Liver (tissue), 9 donors: Measurements from ENCODE around the gene COL15A1. TPM values are rescaled to one million over a fixed set of nuclear protein-coding genes. Genes with fewer than 3 reads are reported as not detected.

ENCODE experiments used
- DNase-seq: peaks from one replicate; pipeline ENCODE4 v3.0.0-alpha.2; 2017; ENCODE audit warnings: low spot score
- H3K27ac ChIP-seq, 2 donors: one replicate each; pipeline ENCODE4 v1.7.0; 2013; ENCODE audit warnings: inconsistent platforms in 2 of 2, low read length in 2 of 2, control low read depth in 1 of 2, low read depth in 1 of 2, mild to moderate bottlenecking in 1 of 2
- H3K27me3 ChIP-seq, 4 donors: one replicate each; pipeline versions ENCODE4 v1.6.1 to v1.7.0; 2013; ENCODE audit warnings: low read length in 3 of 4, inconsistent platforms in 1 of 4, mild to moderate bottlenecking in 1 of 4, moderate library complexity in 1 of 4; ENCODE audit not compliant: control insufficient read depth in 4 of 4, insufficient read depth in 4 of 4
- H3K36me3 ChIP-seq, 4 donors: one replicate each; pipeline versions ENCODE4 v1.6.1 to v1.7.0; 2013; ENCODE audit warnings: low read length in 3 of 4, mild to moderate bottlenecking in 3 of 4, low read depth in 1 of 4, moderate library complexity in 1 of 4; ENCODE audit not compliant: control insufficient read depth in 4 of 4, insufficient read depth in 3 of 4
- H3K4me1 ChIP-seq, 4 donors: one replicate each; pipeline versions ENCODE4 v1.6.1 to v1.7.0; 2013; ENCODE audit warnings: low read length in 3 of 4, mild to moderate bottlenecking in 3 of 4, moderate library complexity in 1 of 4; ENCODE audit not compliant: control insufficient read depth in 4 of 4, insufficient read depth in 4 of 4
- H3K4me3 ChIP-seq, 3 donors: one replicate each; pipeline versions ENCODE4 v1.6.1 to v1.7.0; 2013; ENCODE audit warnings: low read length in 3 of 3, control low read depth in 1 of 3, low read depth in 1 of 3, mild to moderate bottlenecking in 1 of 3
- H3K9ac ChIP-seq, 2 donors: one replicate each; pipeline ENCODE4 v1.7.0; 2013; ENCODE audit warnings: low read length in 2 of 2, mild to moderate bottlenecking in 2 of 2, moderate library complexity in 2 of 2, control low read depth in 1 of 2, low read depth in 1 of 2
- H3K9me3 ChIP-seq, 4 donors: one replicate each; pipeline versions ENCODE4 v1.6.1 to v1.7.0; 2013; ENCODE audit warnings: low read length in 3 of 4; ENCODE audit not compliant: control insufficient read depth in 4 of 4
- EGR1 ChIP-seq, 2 donors: IDR thresholded peaks; 2 replicates each; pipeline ENCODE4 v1.6.1; 2016 to 2018; ENCODE audit warnings: antibody characterized with exemption in 2 of 2, low read depth in 2 of 2
- FOXA1 ChIP-seq: IDR thresholded peaks from 2 replicates; pipeline ENCODE4 v1.6.1; 2016; ENCODE audit warnings: antibody characterized with exemption
- FOXA2 ChIP-seq: IDR thresholded peaks from 2 replicates; pipeline ENCODE4 v1.6.1; 2016; ENCODE audit warnings: antibody characterized with exemption
- GABPA ChIP-seq, 2 donors: IDR thresholded peaks in 1 of 2; conservative IDR thresholded peaks in 1 of 2; 2 replicates each; pipeline ENCODE4 v1.6.1; 2016; ENCODE audit warnings: antibody characterized with exemption in 2 of 2, mild to moderate bottlenecking in 1 of 2, moderate library complexity in 1 of 2
- HNF4A ChIP-seq, 2 donors: conservative IDR thresholded peaks; 2 replicates each; pipeline ENCODE4 v1.6.1; 2016; ENCODE audit warnings: antibody characterized with exemption in 2 of 2, mild to moderate bottlenecking in 2 of 2
- HNF4G ChIP-seq: IDR thresholded peaks from 2 replicates; pipeline ENCODE4 v1.6.1; 2016; ENCODE audit warnings: antibody characterized with exemption
- JUND ChIP-seq, 2 donors: IDR thresholded peaks; 2 replicates each; pipeline ENCODE4 v1.6.1; 2016; ENCODE audit warnings: antibody characterized with exemption in 2 of 2
- NR2F2 ChIP-seq: IDR thresholded peaks from 2 replicates; pipeline ENCODE4 v1.6.1; 2016; ENCODE audit warnings: antibody characterized with exemption
- RAD21 ChIP-seq, 2 donors: IDR thresholded peaks; 2 replicates each; pipeline ENCODE4 v1.6.1; 2016; ENCODE audit warnings: antibody characterized with exemption in 2 of 2, mild to moderate bottlenecking in 2 of 2
- RXRA ChIP-seq, 2 donors: IDR thresholded peaks; 2 replicates each; pipeline ENCODE4 v1.6.1; 2017 to 2018; ENCODE audit warnings: antibody characterized with exemption in 2 of 2, mild to moderate bottlenecking in 1 of 2
- SP1 ChIP-seq: IDR thresholded peaks from 2 replicates; pipeline ENCODE4 v1.6.1; 2018; ENCODE audit warnings: antibody characterized with exemption, mild to moderate bottlenecking
- TAF1 ChIP-seq: conservative IDR thresholded peaks from 2 replicates; pipeline ENCODE4 v1.6.1; 2016; ENCODE audit warnings: antibody characterized with exemption, mild to moderate bottlenecking
- YY1 ChIP-seq: IDR thresholded peaks from 2 replicates; pipeline ENCODE4 v1.6.1; 2016; ENCODE audit warnings: antibody characterized with exemption, mild to moderate bottlenecking
- WGBS: extraction: QIAGEN DNeasy Blood & Tissue Kit; methylation state at CpG from one replicate; pipeline ENCODE4 v1.1.7; 2013; 5-methylcytosine and 5-hydroxymethylcytosine counted together
- polyA plus RNA-seq, 2 donors: library from polyadenylated mRNA; stranded (reverse) in 1 of 2; unstranded in 1 of 2; fragments of 200-250 nt in 1 of 2; fragments of >200 nt in 1 of 2; fragmentation: Nextera tagmentation in 1 of 2; extraction: Ambion mirVana in 1 of 2; gene quantifications; one replicate each; pipeline versions ENCODE4 v1.2.1 to v1.2.3, GENCODE V29; 2013 to 2015
- total RNA-seq, 2 donors: library from RNA; depleted of rRNA; stranded (reverse); fragments of >200 nt; gene quantifications; one replicate each; pipeline ENCODE4 v1.2.3, GENCODE V29; 2014
- TF ChIP-seq, protein P1 (sequence below): IDR thresholded peaks from 2 replicates; pipeline ENCODE4 v1.6.1; 2016; ENCODE audit warnings: antibody characterized with exemption, mild to moderate bottlenecking
- TF ChIP-seq, protein P2 (sequence below): IDR thresholded peaks from 2 replicates; pipeline ENCODE4 v1.6.1; 2016; ENCODE audit warnings: antibody characterized with exemption
- TF ChIP-seq, protein P3 (sequence below): IDR thresholded peaks from 2 replicates; pipeline ENCODE4 v1.6.1; 2016; ENCODE audit warnings: antibody characterized with exemption
- TF ChIP-seq, protein P4 (sequence below): IDR thresholded peaks from 2 replicates; pipeline ENCODE4 v1.6.1; 2016; ENCODE audit warnings: antibody characterized with exemption
- TF ChIP-seq, protein P5 (sequence below): fragments of 150-350 bp; IDR thresholded peaks from 2 replicates; pipeline ENCODE4 v1.5.1; 2017; ENCODE audit warnings: improper control_type of control experiment, low read depth, low read length; ENCODE audit not compliant: missing input control
- donor health status: healthy.
- donor health status: healthy.
- donor health status: healthy.
- donor health status: healthy.
- donor health status: healthy.

The COL15A1 gene
- total and polyA plus RNA-seq, 4 donors: 0.10 to 0.42 (median 0.24) TPM

DNA sequence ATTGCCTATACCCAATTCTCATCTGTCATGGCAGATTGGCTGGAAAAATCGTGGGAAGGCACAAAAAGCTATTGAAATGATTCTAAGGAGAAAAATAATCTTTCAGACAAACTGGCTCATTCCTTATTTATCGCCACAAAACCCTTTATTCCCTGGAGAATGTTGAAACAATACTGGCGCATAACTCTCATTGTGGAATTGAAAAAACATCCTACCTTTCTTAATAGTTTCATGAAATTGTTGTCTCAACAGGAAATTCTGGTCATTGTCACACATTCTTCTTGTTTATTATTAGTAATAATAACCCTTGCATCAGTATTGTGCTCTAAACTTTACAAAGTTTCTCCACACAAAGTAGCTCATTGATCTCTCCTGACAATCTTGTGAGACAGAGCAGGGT is 48.9 kb upstream of the COL15A1 start:
- Histone ChIP-seq H3K9ac (no peak overlapping the region), H3K27me3 (peaks cover 0 to 11% (median 2%) of the 10 kb centered on the region in 4 donors), H3K9me3 (peaks cover 0 to 2% (median under 1%) of the 10 kb centered on the region in 4 donors), H3K27ac (no peak overlapping the region), H3K4me3 (no peak overlapping the region), H3K4me1 (peaks cover 0 to 1% (median 0%) of the 10 kb centered on the region in 4 donors), H3K36me3 (no peaks in the 10 kb centered on the region)
- TF ChIP-seq, protein P1, sequence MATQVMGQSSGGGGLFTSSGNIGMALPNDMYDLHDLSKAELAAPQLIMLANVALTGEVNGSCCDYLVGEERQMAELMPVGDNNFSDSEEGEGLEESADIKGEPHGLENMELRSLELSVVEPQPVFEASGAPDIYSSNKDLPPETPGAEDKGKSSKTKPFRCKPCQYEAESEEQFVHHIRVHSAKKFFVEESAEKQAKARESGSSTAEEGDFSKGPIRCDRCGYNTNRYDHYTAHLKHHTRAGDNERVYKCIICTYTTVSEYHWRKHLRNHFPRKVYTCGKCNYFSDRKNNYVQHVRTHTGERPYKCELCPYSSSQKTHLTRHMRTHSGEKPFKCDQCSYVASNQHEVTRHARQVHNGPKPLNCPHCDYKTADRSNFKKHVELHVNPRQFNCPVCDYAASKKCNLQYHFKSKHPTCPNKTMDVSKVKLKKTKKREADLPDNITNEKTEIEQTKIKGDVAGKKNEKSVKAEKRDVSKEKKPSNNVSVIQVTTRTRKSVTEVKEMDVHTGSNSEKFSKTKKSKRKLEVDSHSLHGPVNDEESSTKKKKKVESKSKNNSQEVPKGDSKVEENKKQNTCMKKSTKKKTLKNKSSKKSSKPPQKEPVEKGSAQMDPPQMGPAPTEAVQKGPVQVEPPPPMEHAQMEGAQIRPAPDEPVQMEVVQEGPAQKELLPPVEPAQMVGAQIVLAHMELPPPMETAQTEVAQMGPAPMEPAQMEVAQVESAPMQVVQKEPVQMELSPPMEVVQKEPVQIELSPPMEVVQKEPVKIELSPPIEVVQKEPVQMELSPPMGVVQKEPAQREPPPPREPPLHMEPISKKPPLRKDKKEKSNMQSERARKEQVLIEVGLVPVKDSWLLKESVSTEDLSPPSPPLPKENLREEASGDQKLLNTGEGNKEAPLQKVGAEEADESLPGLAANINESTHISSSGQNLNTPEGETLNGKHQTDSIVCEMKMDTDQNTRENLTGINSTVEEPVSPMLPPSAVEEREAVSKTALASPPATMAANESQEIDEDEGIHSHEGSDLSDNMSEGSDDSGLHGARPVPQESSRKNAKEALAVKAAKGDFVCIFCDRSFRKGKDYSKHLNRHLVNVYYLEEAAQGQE: no peak
- TF ChIP-seq, protein P2, sequence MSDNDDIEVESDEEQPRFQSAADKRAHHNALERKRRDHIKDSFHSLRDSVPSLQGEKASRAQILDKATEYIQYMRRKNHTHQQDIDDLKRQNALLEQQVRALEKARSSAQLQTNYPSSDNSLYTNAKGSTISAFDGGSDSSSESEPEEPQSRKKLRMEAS: no peak
- TF ChIP-seq YY1 (no peak), RAD21 (IDR thresholded peaks at IDR 0.05) (no peak), JUND (IDR thresholded peaks at IDR 0.05) (no peak), NR2F2 (no peak), HNF4A (conservative IDR thresholded peaks at IDR 0.05) (no peak), SP1 (no peak), RXRA (IDR thresholded peaks at IDR 0.05) (no peak), FOXA1 (no peak), HNF4G (no peak), TAF1 (no peak), GABPA (IDR thresholded peaks at IDR 0.05 in 1 of 2, conservative IDR thresholded peaks at IDR 0.05 in 1 of 2) (no peak), FOXA2 (no peak), EGR1 (IDR thresholded peaks at IDR 0.05; ENCODE audit: low read depth in 2 of 2) (no peak)
- TF ChIP-seq, protein P3, sequence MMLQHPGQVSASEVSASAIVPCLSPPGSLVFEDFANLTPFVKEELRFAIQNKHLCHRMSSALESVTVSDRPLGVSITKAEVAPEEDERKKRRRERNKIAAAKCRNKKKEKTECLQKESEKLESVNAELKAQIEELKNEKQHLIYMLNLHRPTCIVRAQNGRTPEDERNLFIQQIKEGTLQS: no peak
- TF ChIP-seq, protein P4, sequence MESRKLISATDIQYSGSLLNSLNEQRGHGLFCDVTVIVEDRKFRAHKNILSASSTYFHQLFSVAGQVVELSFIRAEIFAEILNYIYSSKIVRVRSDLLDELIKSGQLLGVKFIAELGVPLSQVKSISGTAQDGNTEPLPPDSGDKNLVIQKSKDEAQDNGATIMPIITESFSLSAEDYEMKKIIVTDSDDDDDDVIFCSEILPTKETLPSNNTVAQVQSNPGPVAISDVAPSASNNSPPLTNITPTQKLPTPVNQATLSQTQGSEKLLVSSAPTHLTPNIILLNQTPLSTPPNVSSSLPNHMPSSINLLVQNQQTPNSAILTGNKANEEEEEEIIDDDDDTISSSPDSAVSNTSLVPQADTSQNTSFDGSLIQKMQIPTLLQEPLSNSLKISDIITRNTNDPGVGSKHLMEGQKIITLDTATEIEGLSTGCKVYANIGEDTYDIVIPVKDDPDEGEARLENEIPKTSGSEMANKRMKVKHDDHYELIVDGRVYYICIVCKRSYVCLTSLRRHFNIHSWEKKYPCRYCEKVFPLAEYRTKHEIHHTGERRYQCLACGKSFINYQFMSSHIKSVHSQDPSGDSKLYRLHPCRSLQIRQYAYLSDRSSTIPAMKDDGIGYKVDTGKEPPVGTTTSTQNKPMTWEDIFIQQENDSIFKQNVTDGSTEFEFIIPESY: no peak
- TF ChIP-seq, protein P5, sequence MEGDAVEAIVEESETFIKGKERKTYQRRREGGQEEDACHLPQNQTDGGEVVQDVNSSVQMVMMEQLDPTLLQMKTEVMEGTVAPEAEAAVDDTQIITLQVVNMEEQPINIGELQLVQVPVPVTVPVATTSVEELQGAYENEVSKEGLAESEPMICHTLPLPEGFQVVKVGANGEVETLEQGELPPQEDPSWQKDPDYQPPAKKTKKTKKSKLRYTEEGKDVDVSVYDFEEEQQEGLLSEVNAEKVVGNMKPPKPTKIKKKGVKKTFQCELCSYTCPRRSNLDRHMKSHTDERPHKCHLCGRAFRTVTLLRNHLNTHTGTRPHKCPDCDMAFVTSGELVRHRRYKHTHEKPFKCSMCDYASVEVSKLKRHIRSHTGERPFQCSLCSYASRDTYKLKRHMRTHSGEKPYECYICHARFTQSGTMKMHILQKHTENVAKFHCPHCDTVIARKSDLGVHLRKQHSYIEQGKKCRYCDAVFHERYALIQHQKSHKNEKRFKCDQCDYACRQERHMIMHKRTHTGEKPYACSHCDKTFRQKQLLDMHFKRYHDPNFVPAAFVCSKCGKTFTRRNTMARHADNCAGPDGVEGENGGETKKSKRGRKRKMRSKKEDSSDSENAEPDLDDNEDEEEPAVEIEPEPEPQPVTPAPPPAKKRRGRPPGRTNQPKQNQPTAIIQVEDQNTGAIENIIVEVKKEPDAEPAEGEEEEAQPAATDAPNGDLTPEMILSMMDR: no peak
- 78% methylated on average over 3 of the region's 3 CpGs for WGBS
- no peak for DNase-seq
